PFSK-1 (cell line): ENCODE results near the gene ESYT2.

Source experiments
- FOXP2 ChIP-seq: optimal IDR thresholded peaks from 2 replicates; pipeline ENCODE3; 2011; ENCODE audit warnings: borderline replicate concordance, control low read depth, inconsistent platforms; ENCODE audit not compliant: insufficient read depth; ENCODE audit errors: extremely low read length, extremely low read depth
- POLR2AphosphoS5 ChIP-seq: IDR thresholded peaks from 2 replicates; pipeline ENCODE4 v1.6.1; 2012; ENCODE audit warnings: low read depth, mild to moderate bottlenecking, control low read depth, low read length, moderate library complexity
- REST ChIP-seq, 2 experiments: IDR thresholded peaks; 2 replicates each; pipeline versions ENCODE4 v1.6.1 to v1.8.0; 2011 to 2012; ENCODE audit warnings: low read depth in 2 of 2, low read length in 2 of 2, control low read depth in 1 of 2, inconsistent platforms in 1 of 2, mild to moderate bottlenecking in 1 of 2, moderate library complexity in 1 of 2; ENCODE audit not compliant: insufficient read depth in 1 of 2
- SIN3A ChIP-seq: IDR thresholded peaks from 2 replicates; pipeline ENCODE4 v1.6.1; 2012; ENCODE audit warnings: mild to moderate bottlenecking, low read length, moderate library complexity, borderline replicate concordance; ENCODE audit not compliant: insufficient read depth
- TAF1 ChIP-seq: IDR thresholded peaks from 2 replicates; pipeline ENCODE4 v1.6.1; 2012; ENCODE audit warnings: low read length, control low read depth, borderline replicate concordance; ENCODE audit not compliant: insufficient read depth

ESYT2 gene

GRCh38 chr7:158863611-158864506 lies 34.5 kb upstream of the ESYT2 start:
- TF ChIP-seq TAF1 = no peak
- no peak for TF ChIP-seq FOXP2
- TF ChIP-seq POLR2AphosphoS5 = no peak; the same call in 1 of the 2 replicates
- TF ChIP-seq SIN3A = no peak

- no peak for TF ChIP-seq FOXP2
- TF ChIP-seq SIN3A = no peak
- no peak for TF ChIP-seq TAF1
- TF ChIP-seq POLR2AphosphoS5 = no peak
- no peak for TF ChIP-seq REST (IDR thresholded peaks at IDR 0.05; ENCODE audit: insufficient read depth in 1 of 2, low read depth in 2 of 2, low read length in 2 of 2)
Measured at GRCh38 chr7:158861936-158862704, 32.8 kb upstream of the ESYT2 start.

- TF ChIP-seq SIN3A (no peak), REST (IDR thresholded peaks at IDR 0.05; ENCODE audit: insufficient read depth in 1 of 2, low read depth in 2 of 2, low read length in 2 of 2) (no peak), POLR2AphosphoS5 (no peak), FOXP2 (no peak), TAF1 (no peak)
Measured at GRCh38 chr7:158861004-158861787, 31.9 kb upstream of the ESYT2 start.

- no peak for TF ChIP-seq FOXP2
- no peak for TF ChIP-seq TAF1
- TF ChIP-seq POLR2AphosphoS5 = no peak
- TF ChIP-seq SIN3A = no peak
- no peak for TF ChIP-seq REST (IDR thresholded peaks at IDR 0.05; ENCODE audit: insufficient read depth in 1 of 2, low read depth in 2 of 2, low read length in 2 of 2)
Measured at GRCh38 chr7:158860394-158860793, 31.1 kb upstream of the ESYT2 start.
